HG03159 (cell line): ENCODE measurements around the gene EPN2.

ENCODE experiments used
- ATAC-seq: cut with Tn5 transposase; IDR thresholded peaks from one replicate; pipeline ENCODE4 v1.9.1; 2021; ENCODE audit warnings: mild to moderate bottlenecking, moderate library complexity; ENCODE audit not compliant: unreplicated experiment

Gene EPN2

DNA sequence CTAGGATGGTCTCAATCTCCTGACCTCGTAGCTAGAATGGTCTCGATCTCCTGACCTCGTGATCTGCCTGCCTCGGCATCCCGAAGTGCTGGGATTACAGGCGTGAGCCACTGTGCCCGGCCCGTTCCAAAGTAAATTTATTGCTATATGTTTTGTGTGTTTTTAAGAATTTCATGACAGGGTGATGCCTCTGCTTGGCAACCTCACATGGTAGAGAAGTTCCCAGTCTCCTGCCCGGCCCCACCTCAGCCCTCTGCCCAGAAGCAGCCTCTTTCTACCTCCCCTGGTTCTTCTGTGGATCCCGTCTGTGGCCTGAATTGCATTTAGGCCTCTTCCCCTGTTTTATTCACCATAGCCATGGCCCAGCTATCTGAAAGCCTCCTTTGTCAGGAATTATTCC is 70.4 kb downstream of the EPN2 start:
- ATAC-seq, result no peak

DNA sequence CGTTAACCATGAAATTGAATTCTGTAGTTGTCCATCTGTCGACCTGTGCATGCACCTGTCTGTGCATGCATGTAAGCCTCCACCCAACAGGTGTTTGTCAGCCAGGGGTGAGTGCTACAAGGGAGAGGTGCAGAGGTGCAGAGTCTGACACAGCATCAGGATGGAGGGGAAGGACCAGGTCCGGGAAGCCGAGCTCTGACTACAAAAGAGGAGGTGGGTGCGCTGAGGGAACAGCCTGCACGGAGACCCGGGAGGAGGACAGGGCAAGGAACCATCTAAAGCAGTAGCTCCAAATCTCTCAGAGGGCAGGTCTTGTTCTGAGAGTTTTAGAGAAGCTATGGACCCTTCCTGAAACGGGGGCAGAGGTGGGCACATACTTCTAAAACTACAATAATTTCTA is 71.2 kb downstream of the EPN2 start:
- no peak for ATAC-seq

DNA sequence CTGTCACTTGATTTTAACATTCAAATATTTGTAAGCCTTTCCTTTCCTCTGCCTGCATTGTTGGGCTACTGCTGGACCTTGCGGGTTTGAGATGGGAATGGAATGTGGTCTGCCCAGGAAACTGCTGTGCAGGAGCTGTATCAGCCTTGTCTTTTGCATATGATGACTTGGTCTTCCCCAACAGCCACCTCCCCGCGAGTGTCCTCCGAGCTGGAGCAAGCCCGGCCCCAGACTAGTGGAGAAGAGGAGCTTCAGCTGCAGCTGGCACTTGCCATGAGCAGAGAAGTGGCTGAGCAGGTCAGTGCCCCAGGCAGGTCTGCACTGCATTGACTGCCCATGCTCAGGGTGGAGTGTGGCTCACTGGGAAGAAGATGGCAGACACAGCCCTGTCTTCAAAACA is 72.5 kb downstream of the EPN2 start:
- ATAC-seq, result no peak

DNA sequence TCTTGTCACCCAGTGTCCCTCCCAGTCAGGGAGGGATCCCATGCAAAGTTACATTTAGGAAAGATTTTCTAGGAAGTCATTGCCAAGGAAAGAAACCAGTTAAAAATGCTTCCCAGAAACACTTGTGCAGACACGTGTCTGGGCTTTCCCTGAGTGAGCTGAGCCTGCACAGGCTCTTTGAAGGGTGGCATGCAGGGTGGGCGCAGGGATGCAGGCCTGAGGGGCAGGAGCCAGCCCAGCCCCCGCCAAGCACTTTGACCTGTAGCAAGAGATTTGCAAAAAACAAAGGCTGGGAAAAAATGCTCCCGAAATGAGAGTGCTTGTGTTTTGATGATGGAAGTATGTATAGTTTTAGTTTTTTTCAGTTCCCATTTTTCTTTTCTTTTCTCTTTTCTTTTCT is 73.0 kb downstream of the EPN2 start:
- no peak for ATAC-seq

DNA sequence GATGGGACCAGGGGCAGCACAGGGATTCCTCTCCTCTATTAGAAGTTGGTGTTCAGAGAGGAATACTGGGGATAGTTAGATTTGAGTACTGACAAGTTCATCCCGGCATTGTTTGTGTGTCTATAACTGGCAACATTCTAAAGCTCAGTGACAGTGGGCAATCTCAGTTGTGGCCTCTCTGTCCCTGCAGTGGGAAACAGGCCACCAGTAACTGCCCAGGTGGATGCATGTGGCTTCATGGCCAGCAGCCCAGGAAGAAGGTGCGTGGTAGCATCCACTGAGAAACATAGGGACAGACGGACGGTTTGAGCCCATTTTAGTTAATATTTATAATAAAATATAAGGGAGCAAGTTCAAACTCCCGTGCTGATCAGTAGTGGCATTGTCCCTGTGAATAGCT is 73.8 kb downstream of the EPN2 start:
- no peak for ATAC-seq

DNA sequence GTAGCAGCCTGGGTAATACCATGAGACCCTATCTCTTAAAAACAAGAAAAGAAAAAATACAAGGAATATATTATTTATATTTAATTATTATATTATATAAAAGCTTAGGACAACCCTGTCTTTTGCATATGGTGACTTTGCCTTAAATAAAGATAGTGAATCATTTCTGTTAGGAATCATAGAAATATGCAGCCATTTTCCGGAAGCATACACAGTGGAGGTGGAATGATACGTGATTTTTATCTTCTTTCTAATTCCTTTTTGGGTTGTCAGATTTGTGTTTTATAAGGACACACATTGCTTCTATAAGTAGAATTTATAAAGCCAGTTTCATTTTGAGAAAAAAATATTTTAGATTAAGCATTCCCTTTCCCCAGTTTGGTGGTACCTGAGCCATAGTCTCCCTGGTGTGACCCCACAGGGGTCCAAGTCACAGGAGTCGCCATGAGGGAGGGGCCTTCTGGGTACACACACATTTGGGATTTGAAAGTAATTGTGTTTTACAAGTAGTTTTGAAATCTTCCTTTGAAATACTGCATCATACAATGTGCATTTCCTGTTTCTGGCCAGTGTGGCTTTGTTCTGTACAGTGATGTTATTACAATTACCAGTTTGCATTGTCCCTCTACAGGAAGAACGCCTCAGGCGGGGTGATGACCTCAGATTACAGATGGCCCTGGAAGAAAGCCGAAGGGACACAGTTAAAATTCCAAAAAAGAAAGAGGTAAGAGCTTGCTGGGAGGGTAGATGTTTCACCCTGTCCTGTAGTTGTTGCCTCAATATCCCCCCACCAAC is 74.5 kb downstream of the EPN2 start:
- ATAC-seq, result no peak

DNA sequence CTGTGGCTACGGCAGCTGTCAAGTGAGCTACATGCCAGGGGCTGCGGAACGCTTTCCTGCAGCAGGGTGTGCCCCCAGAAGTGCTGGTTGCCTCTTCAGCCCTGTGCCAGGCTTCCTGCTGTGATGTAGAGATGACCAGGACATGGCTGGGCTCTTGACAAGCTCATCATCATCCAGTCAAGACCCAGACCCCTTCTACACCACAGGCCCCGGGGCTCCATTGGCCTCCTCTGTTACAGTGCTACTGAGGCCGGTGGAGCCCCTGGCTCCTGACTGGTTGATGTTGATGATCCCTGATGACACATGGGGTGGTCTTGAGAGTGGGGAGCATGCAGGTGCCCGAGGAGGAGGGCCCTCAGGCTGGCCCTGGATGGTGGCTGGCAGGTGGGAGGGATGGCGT is 75.2 kb downstream of the EPN2 start:
- no peak for ATAC-seq

DNA sequence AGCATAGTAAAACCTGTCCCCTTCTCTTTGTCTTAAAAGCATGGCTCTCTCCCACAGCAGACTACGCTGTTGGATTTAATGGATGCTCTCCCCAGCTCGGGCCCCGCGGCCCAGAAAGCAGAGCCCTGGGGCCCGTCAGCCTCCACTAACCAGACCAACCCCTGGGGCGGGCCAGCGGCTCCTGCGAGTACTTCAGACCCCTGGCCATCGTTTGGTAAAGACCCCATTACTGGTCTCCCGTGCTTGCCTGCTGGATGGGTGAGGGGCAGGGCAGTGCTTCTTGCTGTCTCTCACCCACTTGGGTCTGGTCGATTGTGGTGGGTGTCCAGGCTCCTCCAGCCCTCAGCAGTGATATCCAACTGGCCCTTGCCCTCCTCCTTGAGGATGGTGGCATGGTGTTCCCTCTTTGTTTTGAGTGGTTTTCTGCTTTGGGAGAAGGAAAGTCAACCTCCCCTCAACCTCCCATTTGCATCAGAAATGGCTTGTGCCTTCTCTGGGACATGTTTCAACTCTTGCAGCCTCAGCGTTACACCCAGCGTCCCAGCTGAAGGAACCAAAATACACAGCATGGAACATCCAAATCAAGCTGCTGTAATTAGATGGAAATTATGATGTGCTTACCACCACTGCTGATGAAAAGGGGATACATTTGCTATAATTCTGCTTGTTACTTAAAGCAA is 76.0 kb downstream of the EPN2 start:
- ATAC-seq, result no peak

DNA sequence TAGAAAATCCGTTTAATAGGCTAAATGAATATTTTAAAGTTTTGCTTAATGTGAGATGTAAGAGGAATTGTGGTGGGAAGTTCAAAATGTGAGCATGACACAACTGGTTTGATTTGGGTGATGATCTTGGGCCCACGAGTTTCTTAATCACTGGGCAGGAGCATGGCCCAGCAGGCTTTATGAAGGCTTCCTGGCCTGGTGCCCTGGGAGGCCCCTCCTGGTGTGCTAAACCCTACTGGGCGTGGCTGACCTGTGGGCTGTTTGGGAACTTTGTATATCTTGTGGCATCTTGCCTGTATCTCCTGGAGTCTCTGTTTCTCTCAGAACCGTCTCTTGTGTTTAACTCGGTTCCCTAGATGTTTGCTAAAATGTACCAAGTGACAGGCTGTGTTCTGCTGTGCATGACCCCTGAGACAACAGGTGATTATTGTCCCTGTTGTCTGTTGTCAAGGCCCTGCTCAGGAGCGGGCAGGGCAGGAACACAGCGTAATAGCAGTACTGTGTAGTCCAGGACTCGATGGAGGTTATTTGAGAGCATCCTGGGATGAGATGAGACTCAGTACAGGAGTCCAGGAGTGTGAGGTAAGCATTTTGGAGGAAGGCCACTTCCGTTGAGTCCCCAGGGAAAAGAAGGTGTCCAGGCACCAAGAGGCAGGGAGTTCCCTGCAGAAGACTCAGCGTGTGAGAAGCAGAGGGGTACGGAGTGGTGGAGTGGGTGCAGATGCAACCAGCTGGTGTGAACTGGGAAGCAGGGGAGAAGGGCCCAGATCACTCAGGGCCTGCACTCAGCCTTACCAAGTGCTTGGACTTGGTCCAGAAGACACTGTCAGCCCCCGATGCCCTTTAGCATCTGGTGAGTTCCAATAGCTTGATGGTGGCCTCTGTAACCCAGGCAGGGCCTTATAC is 76.8 kb downstream of the EPN2 start:
- ATAC-seq, result no peak

DNA sequence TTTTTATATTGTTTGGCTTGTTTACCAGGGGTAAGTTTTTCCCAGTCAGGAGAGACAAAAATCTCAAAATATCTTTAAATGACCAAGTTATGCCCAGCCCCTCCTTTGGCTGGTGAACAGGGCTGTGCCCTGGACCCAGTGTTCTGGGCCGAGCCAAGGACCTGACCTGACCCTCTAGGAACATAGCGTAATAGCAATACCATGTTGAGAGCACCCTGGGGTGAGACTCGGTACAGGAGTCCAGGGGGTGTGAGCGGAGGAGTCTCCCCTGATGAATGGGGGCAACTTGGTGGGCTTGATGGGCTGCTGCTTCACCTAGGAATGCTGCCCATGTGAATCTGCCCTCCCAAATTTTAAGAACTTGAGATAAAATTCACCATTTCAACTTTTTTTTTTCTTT is 77.9 kb downstream of the EPN2 start:
- no peak for ATAC-seq

DNA sequence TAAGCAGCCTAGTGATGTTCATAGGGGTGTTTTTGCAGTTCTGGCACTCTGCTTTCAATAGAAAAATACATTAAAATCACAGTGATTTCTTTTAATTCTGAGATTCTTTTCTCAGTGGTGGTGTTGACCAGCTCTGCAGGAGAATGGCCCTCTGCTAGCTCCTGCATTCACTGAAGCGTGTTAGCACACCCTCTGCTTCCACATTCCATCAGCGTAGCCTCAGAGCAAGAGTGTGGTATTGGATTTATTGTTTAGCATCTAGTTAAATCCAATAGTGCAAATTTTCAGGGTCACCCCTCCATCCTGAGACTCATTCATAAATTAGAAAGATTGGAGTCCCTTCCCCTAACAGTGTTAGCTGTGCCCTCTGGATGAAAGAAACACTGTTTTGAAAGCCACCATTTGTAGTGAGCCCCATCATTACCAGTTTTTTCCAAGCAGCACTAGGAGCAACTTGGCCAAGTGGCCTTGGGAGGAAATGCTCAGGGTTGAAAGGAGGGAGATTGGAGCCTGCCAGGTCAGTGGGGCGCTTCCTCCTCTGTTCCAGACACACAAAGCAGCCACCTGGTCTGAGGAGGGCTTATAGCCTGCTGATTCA is 79.7 kb downstream of the EPN2 start:
- no peak for ATAC-seq

DNA sequence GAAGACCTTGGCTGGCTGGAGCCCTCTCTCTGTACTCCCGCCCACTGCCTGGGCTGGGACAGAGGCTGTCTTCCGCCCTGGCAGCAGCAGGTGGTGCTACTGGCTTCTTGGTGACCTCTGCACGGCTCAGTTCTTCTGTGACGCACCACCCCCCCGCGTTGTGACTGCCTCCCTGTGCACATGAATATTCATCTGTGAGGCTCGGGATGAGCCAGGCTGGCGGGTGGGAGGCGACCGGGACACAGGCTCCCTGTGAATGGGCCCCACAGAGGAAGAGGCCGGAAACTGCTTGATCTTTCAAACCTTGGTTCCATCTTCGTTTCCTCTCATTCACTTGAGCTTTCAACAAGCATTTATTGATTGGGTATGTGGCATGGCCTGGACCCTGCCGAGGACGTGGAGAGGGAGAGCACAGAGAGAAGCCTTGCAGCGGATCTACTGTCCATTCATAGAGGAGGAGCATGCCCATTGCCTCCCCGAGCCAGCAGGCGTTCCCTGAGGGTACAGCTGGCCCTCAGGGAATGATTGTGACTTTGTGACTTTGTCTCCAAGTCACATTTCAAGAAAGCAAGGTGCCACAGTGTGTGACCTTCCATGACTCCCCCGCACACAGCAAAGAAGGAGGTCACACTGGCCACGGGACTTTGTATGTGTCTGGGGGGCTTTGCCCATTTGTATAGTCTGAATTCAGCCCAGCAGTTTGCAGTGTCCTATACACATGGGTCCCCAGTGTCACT is 80.4 kb downstream of the EPN2 start:
- no peak for ATAC-seq

DNA sequence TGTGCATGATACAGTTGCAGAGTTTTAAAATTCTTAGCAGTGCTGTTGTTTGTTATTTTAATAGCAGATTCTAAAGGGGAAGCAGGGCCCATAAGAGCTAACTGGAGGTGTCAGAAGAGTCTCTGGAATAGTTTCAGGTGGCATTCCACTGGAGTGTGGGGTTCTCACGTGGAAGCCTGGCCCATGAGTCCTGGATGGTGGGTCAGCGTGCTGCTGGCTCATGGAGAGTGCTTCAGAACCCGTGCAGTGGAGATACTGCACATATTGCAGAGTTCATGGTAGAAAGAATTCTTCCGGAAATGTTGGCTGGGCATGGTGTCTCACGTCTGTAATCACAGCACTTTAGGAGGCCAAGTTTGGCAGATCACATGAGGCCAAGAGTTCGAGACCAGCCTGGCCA is 81.4 kb downstream of the EPN2 start:
- ATAC-seq, result no peak

DNA sequence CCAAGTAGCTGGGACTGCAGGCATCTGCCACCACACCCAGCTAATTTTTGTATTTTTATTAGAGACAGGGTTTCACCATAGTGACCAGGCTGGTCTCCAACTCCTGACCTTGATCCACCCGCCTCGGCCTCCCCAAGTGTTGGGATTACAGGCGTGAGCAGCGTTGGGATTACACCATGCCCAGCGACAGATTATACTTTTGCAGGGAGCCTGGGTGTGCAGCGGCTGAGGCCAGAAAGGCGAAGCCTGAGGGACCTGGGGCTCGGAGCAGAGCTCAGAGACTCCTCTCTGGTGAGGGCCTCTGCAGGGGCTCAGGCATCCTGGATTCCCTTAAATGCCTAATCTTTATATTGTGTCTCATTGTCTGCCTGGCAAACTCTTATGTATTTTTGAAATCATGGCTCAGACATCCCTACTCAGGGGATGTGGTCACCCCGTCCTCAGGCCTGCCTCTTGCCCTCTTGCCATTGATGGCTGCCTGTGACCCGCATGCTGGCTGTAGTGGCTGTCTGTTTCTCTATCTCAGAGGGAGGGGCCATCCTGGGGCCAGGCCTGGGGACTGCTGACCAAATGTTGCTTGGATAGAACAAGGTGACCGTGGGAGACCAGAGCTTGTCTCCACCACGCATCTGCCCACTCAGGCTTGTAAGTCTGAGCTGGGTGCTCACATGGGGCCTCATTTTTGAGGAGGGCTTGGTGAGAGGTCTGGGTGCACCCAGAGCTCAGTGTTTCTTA is 82.8 kb downstream of the EPN2 start:
- ATAC-seq, result no peak

DNA sequence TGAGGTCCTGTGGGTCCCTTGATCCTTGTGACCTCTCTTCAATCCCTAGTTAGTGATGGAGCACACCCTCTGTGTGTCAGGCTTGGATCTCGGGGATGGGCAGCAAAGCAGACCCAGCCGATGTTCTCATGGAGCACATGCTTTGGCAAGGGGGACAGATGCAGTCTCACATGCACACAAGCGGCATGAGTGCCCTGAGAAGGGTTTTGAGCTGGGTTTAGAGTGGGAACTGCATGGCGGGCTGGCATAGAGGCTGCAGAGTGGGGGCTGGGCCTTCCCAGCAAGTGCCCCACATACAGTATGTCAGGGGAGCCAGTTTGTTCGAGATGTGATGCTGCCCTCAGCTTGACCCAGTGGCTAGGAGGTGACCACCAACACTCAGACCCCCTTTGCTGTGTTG is 83.7 kb downstream of the EPN2 start:
- no peak for ATAC-seq

DNA sequence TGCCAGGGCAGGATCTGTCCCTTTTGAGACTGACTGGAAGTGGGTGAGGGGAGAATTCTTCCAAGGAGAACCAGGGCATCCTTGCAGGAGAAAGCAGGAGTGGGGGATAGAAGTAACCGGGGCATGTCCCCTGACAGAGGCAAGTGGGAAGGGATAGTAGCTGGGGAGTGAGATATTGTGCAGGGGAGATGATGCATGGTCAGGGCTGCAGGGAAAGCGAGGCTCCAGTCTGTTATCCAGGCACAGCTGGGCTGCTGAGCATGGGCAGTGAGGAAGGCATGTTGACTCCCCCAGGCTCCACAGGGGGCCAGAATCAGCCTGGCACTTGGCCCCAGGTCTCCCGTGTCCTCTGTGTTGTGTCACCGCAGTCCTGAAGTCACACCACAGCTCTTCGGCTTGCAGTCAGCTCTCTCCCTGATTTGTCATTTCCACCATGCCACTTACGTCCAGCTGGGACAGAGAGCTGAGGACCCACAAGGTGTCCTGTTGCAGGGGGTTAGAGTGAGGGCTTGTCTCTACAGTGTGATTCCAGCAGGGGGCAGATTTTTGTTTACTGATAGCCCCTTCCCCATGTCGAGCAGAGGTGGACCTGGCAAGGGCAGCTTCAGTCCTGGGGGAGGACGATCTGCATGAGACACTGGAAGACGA is 84.4 kb downstream of the EPN2 start:
- no peak for ATAC-seq

DNA sequence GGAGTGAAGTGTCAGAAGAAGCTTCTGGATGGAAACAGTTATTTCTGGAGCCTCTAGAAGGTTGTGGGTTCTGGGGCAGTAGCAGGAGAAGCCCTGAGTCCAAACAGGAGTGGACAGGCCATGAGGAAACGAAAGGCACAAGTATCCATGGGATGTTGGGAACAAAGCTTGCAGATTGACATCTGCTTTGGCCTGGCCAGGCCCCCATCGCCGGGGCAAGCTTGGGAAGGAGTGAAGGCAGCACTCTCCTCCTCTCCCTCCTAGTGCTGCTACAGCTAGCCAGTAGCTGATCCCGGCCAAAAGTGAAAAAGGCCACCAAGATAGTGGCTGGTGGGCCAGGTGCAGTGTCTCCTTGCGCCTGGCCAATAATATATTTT is 85.0 kb downstream of the EPN2 start:
- ATAC-seq, result no peak

DNA sequence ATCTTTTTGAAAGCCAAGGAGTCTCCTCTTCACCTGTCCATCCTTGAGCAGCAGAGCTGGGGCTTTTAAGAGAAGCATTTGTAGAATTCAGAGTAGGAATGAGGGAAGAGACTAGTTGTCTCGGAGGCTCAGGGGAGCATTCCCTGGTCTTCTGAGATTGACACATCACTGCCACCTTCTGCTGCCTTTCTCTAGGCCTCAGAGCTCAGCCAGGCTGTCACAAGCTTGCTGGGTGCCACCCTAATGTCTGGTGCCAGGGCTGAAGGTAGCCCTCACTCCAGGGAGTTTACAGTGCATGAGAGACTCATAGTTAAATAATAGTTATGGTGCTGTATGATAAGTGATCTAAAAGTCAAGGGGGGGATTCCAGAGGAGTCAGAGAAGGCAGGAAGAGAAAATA is 85.7 kb downstream of the EPN2 start:
- no peak for ATAC-seq

DNA sequence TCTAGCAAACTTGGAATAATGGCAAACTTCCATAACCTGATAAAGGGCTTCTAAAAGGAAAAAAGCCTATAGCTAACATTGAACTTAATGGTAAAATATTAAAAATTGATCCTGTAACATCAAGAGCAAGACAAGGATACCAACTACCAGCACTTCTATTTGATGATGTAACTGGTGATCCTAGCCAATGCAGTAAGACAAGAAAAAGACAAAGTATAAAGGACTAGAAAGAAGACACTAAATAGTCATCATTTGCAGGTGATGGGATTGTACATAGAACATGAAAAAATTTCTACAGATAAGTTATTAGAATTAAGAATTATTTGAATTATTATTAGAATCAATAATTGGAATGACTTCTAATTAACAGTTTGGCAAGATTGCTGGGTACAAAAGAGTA is 88.4 kb downstream of the EPN2 start:
- ATAC-seq, result no peak
